ENCODE measurements around the gene SLC8A2. TPM values are rescaled to one million over a fixed set of nuclear protein-coding genes. Genes with fewer than 3 reads are reported as not detected.

SLC8A2 gene
- total and polyA plus RNA-seq, 2 donors (not counting 1 experiment from before 2014, with no cell fraction given) = 0.07 TPM; not detected in 1

GRCh38 chr19:47483800-47484690 lies 12.4 kb upstream of the SLC8A2 start, which contains the start of gene KPTN:
TSS of gene KPTN (minus strand) at chr19:47484219. CDS start at chr19:47484160, 59 bp downstream.
- H3K4me3 Mint-ChIP-seq = peak within 1 kb of the TSS; percentile 96
- H3K4me3 ChIP-seq (ENCODE audit: control extremely low read depth in 1 of 5, extremely low read depth in 1 of 5, insufficient read depth in 1 of 5, low read depth in 2 of 5, low read length in 4 of 5) = peak within 1 kb of the TSS; percentile 62 to 84 (median 81)
- peak within 1 kb of the TSS; percentile 72 for H3K9ac ChIP-seq (ENCODE audit: low read length)
- ATAC-seq (ENCODE audit: low read depth) (peak; percentile 85), DNase-seq (peak; percentile 95)
- H3K4me2 ChIP-seq (replicated peaks; ENCODE audit: low read depth, low read length, poor library complexity, severe bottlenecking) = peak within 1 kb of the TSS; percentile 78
- peak within 1 kb of the TSS; percentile 99 for H3K27ac Mint-ChIP-seq
- no peaks in the 10 kb centered on the region for H3K9me3 Mint-ChIP-seq (ENCODE audit: insufficient read depth)
- H3K4me1 ChIP-seq (ENCODE audit: control insufficient read depth in 2 of 2, insufficient read depth in 2 of 2, low read length in 2 of 2) = peaks cover 33 to 44% of the 10 kb centered on the region in 2 donors
- intact Hi-C loops (cut with micrococcal nuclease) = loop anchor here (1.0 to 10.0 kb wide), 2 partner anchors 31 to 121 kb away; partner anchors contain the start of genes BICRA and NAPA
- CTCF ChIA-PET = interaction anchor here (0.5 to 3.4 kb wide), 17 partner anchors 12 to 294 kb away, joined by 3 to 22 read pairs (median 4); partner anchors contain the start of genes DHX34, NAPA and SLC8A2
- no peaks in the 10 kb centered on the region for H3K36me3 ChIP-seq (replicated peaks in 1 of 2; ENCODE audit: control extremely low read depth in 1 of 2, control insufficient read depth in 1 of 2, extremely low read depth in 1 of 2, insufficient read depth in 2 of 2, low read length in 1 of 2)
- no peaks in the 10 kb centered on the region for H3K27me3 Mint-ChIP-seq
- peak within 1 kb of the TSS; percentile 82 for H2AFZ ChIP-seq (ENCODE audit: insufficient read depth, low read depth, low read length, poor library complexity, severe bottlenecking)
- peaks cover 41% of the 10 kb centered on the region for H3K4me1 Mint-ChIP-seq
- H3K27me3 ChIP-seq (replicated peaks in 1 of 4; ENCODE audit: control extremely low read depth in 1 of 4, control insufficient read depth in 3 of 4, insufficient read depth in 4 of 4, low read length in 3 of 4) = no peaks in the 10 kb centered on the region
- POLR2A ChIA-PET = interaction anchor here (0.6 to 1.6 kb wide), 6 partner anchors 17 to 698 kb away, joined by 3 to 14 read pairs (median 4); partner anchors contain the start of gene NAPA
- no peaks in the 10 kb centered on the region for H3K79me2 ChIP-seq (ENCODE audit: control insufficient read depth, insufficient read depth, low read length)
- H4K20me1 ChIP-seq (ENCODE audit: control insufficient read depth, insufficient read depth, low read length, poor library complexity, severe bottlenecking) = no peaks in the 10 kb centered on the region
- TF ChIP-seq CTCF (IDR thresholded peaks at IDR 0.05) (peak; percentile 84), EZH2 (IDR thresholded peaks at IDR 0.05; ENCODE audit: borderline replicate concordance, insufficient read depth, low read depth, low read length, poor library complexity, severe bottlenecking) (no peak)
- peak within 1 kb of the TSS; percentile 79 to 86 for H3K27ac ChIP-seq (ENCODE audit: low read length in 2 of 2)
- no peaks in the 10 kb centered on the region for H3K9me3 ChIP-seq (ENCODE audit: control extremely low read depth in 1 of 3, control insufficient read depth in 2 of 3, insufficient read depth in 1 of 3, low read length in 2 of 3)
- WGBS (ENCODE audit: insufficient coverage) = 2% methylated on average over 51 of the region's 57 CpGs
